Esophagus squamous epithelium (tissue), 5 donors: ENCODE measurements around the gene LIME1. TPM values are rescaled to one million over a fixed set of nuclear protein-coding genes. Genes with fewer than 3 reads are reported as not detected.
A peak's percentile ranks its signal among the peaks of the same experiment; 100 is the strongest.

Source experiments
- DNase-seq: peaks from one replicate; lab custom pipeline; 2025; lab: John Stamatoyannopoulos, UW
- H3K27ac ChIP-seq, 4 donors: fragments of 200-600 bp; sonication (generic); one replicate each; pipeline ENCODE4 v1.5.1; 2016 to 2019; ENCODE audit warnings: mild to moderate bottlenecking in 1 of 4
- H3K27me3 ChIP-seq, 4 donors: fragments of 200-600 bp; sonication (generic); 1 replicate in 3 of 4; 2 replicates in 1 of 4; pipeline versions ENCODE4 v1.5.1 to v1.6.0; 2017 to 2021; ENCODE audit warnings: antibody characterized with exemption in 1 of 4
- H3K36me3 ChIP-seq, 3 donors: fragments of 200-600 bp; sonication (generic); one replicate each; pipeline ENCODE4 v1.5.1; 2016 to 2019
- H3K4me1 ChIP-seq, 3 donors: fragments of 200-600 bp; sonication (generic); one replicate each; pipeline ENCODE4 v1.5.1; 2017 to 2019
- H3K4me3 ChIP-seq, 4 donors: fragments of 200-600 bp; sonication (generic); 1 replicate in 3 of 4; 2 replicates in 1 of 4; pipeline ENCODE4 v1.5.1; 2016 to 2019; ENCODE audit warnings: mild to moderate bottlenecking in 2 of 4, moderate library complexity in 1 of 4
- H3K9me3 ChIP-seq, 3 donors: fragments of 200-600 bp; sonication (generic); one replicate each; pipeline ENCODE4 v1.5.1; 2016 to 2019
- CTCF ChIP-seq, 6 experiments: fragments of 450-650 bp in 4 of 6; fragments of 200-600 bp in 2 of 6; sonication (generic) in 2 of 6; IDR thresholded peaks; one replicate each; pipeline ENCODE4 v1.5.1; 2016 to 2019; ENCODE audit warnings: antibody characterized with exemption in 6 of 6, mild to moderate bottlenecking in 4 of 6, moderate library complexity in 4 of 6
- POLR2A ChIP-seq, 4 donors: fragments of 450-650 bp; IDR thresholded peaks; one replicate each; pipeline ENCODE4 v1.6.1; 2017; ENCODE audit warnings: antibody characterized with exemption in 4 of 4, mild to moderate bottlenecking in 4 of 4, moderate library complexity in 3 of 4
- WGBS, 2 donors: methylation state at CpG; one replicate each; pipeline ENCODE4 v1.1.5; 2018; 5-methylcytosine and 5-hydroxymethylcytosine counted together
- intact Hi-C: fragments of 100-400 bp; cut with DNase I; formaldehyde crosslinking; loops from one replicate; pipeline ENCODE4 v1.15.0; 2022
- total RNA-seq, 4 donors: library from RNA; depleted of rRNA; stranded (reverse); fragments of >200 nt; gene quantifications; one replicate each; pipeline ENCODE4 v1.1.0, GENCODE V29; 2016
- donor health status: DM: yes; HTN: yes; CAD: no.

The LIME1 gene
- total RNA-seq, 4 donors from 2014 or later = 10.9 to 22.3 (median 14.4) TPM

GRCh38 chr20:63698739-63699465, 37.6 kb upstream of the LIME1 start:
- no peak for TF ChIP-seq CTCF (IDR thresholded peaks at IDR 0.05)
- no peak for TF ChIP-seq POLR2A (IDR thresholded peaks at IDR 0.05)
- H3K9me3 ChIP-seq = no peaks in the 10 kb centered on the region
- H3K27ac ChIP-seq = peak overlapping the region; percentile 35 to 89 (median 73)
- intact Hi-C loops = no loop called here
- peaks cover 32 to 60% (median 58%) of the 10 kb centered on the region in 3 donors for H3K4me1 ChIP-seq
- peak overlapping the region in 1 of 4 donors; percentile 59 for H3K4me3 ChIP-seq
- WGBS, 2 donors = 20% methylated on average over 1 of the region's 19 CpGs; no CpG with 5 or more reads in 1 of the 2 donors
- no peaks in the 10 kb centered on the region for H3K27me3 ChIP-seq
- H3K36me3 ChIP-seq = peaks cover 0 to 26% (median 1%) of the 10 kb centered on the region in 3 donors
- no peak for DNase-seq

- DNase-seq = no peak
- peak overlapping the region; percentile 35 to 89 (median 73) for H3K27ac ChIP-seq
- no peaks in the 10 kb centered on the region for H3K27me3 ChIP-seq
- intact Hi-C loops = no loop called here
- TF ChIP-seq POLR2A (IDR thresholded peaks at IDR 0.05) = no peak
- TF ChIP-seq CTCF (IDR thresholded peaks at IDR 0.05) = no peak
- 50 to 92% methylated on average over 2 to 3 of the region's 24 CpGs for WGBS, 2 donors
- H3K9me3 ChIP-seq = no peaks in the 10 kb centered on the region
- peaks cover 32 to 55% (median 53%) of the 10 kb centered on the region in 3 donors for H3K4me1 ChIP-seq
- H3K36me3 ChIP-seq = peaks cover 0 to 30% (median 9%) of the 10 kb centered on the region in 3 donors
- peak overlapping the region in 1 of 4 donors; percentile 59 for H3K4me3 ChIP-seq
Observed at GRCh38 chr20:63699466-63700198, 36.8 kb upstream of the LIME1 start.

- Histone ChIP-seq H3K27ac (peak overlapping the region in 3 of 4 donors; percentile 35 to 89 (median 81)), H3K9me3 (no peaks in the 10 kb centered on the region), H3K36me3 (peaks cover 4 to 34% (median 16%) of the 10 kb centered on the region in 3 donors), H3K4me1 (peaks cover 32 to 47% (median 45%) of the 10 kb centered on the region in 3 donors), H3K4me3 (no peak overlapping the region), H3K27me3 (no peaks in the 10 kb centered on the region)
- TF ChIP-seq POLR2A (IDR thresholded peaks at IDR 0.05) = no peak
- TF ChIP-seq CTCF (IDR thresholded peaks at IDR 0.05) = no peak
- intact Hi-C loops = no loop called here
- 43 to 88% methylated on average over 3 to 20 of the region's 43 CpGs for WGBS, 2 donors
- DNase-seq = no peak
Observed at GRCh38 chr20:63700199-63701050, 36.0 kb upstream of the LIME1 start.

GRCh38 chr20:63701051-63701328, 35.5 kb upstream of the LIME1 start:
- intact Hi-C loops = no loop called here
- DNase-seq = no peak
- Histone ChIP-seq H3K4me3 (no peak overlapping the region), H3K36me3 (peaks cover 10 to 40% (median 20%) of the 10 kb centered on the region in 3 donors), H3K4me1 (peaks cover 31 to 47% (median 40%) of the 10 kb centered on the region in 3 donors), H3K9me3 (no peaks in the 10 kb centered on the region), H3K27ac (peak overlapping the region in 2 of 4 donors; percentile 25 to 39), H3K27me3 (no peaks in the 10 kb centered on the region)
- no CpG with 5 or more reads among the region's 5 CpGs for WGBS, 2 donors
- TF ChIP-seq CTCF (IDR thresholded peaks at IDR 0.05) (no peak), POLR2A (IDR thresholded peaks at IDR 0.05) (no peak)
